AG10803 (cell line): ENCODE data around the gene PCDHGA6.
A peak's percentile ranks its signal among the peaks of the same experiment; 100 is the strongest.
"Not testable (repeated sequence)": the region's sequence is repeated elsewhere in the genome, so short reads cannot be mapped to it uniquely, and the experiment has no call there.

Experiments
- DNase-seq: peaks from one replicate; pipeline ENCODE4 v3.0.0; 2010; ENCODE audit warnings: low read depth
- H3K4me3 ChIP-seq: 2 replicates; pipeline ENCODE4 v1.5.1; 2011; ENCODE audit warnings: mild to moderate bottlenecking, low read length, control low read depth
- TF ChIP-seq, protein P1 (sequence below): conservative IDR thresholded peaks from 2 replicates; pipeline ENCODE4 v1.5.1; 2011; ENCODE audit warnings: mild to moderate bottlenecking, low read length, control low read depth, inconsistent platforms

Gene PCDHGA6

DNA sequence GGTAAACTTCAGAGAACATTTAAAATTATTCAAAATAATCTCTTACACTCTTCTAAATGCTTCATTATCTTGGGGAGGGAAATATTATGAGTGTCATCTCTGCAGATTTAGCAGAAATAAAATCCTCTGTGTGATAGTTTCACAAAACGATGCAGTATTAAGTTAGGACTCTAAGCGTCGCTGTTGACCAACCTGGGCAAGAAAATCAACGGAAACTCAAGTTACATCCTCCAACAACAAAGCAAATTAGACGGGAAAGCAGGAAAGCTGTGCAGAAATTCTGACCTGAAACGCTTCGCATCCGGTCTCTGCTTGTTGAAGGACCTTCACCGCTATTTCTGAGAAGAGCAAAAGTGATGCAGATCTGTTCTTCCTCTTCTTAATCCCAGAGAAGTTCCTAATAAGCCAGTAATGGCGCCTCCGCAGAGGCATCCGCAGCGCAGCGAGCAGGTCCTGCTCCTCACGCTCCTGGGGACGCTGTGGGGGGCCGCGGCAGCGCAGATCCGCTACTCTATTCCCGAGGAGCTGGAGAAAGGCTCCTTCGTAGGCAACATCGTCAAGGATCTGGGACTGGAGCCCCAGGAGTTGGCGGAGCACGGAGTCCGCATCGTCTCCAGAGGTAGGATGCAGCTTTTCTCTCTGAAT is at the start of gene PCDHGA6:
TSS of gene PCDHGA6 (plus strand) at position 219 of the 645 bp plus-strand sequence. CDS start at position 412, 193 bp downstream.
- TF ChIP-seq, protein P1, sequence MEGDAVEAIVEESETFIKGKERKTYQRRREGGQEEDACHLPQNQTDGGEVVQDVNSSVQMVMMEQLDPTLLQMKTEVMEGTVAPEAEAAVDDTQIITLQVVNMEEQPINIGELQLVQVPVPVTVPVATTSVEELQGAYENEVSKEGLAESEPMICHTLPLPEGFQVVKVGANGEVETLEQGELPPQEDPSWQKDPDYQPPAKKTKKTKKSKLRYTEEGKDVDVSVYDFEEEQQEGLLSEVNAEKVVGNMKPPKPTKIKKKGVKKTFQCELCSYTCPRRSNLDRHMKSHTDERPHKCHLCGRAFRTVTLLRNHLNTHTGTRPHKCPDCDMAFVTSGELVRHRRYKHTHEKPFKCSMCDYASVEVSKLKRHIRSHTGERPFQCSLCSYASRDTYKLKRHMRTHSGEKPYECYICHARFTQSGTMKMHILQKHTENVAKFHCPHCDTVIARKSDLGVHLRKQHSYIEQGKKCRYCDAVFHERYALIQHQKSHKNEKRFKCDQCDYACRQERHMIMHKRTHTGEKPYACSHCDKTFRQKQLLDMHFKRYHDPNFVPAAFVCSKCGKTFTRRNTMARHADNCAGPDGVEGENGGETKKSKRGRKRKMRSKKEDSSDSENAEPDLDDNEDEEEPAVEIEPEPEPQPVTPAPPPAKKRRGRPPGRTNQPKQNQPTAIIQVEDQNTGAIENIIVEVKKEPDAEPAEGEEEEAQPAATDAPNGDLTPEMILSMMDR, result peak; percentile 69
- DNase-seq, result peak; percentile 38
- peak within 1 kb of the TSS; percentile 56 for H3K4me3 ChIP-seq

DNA sequence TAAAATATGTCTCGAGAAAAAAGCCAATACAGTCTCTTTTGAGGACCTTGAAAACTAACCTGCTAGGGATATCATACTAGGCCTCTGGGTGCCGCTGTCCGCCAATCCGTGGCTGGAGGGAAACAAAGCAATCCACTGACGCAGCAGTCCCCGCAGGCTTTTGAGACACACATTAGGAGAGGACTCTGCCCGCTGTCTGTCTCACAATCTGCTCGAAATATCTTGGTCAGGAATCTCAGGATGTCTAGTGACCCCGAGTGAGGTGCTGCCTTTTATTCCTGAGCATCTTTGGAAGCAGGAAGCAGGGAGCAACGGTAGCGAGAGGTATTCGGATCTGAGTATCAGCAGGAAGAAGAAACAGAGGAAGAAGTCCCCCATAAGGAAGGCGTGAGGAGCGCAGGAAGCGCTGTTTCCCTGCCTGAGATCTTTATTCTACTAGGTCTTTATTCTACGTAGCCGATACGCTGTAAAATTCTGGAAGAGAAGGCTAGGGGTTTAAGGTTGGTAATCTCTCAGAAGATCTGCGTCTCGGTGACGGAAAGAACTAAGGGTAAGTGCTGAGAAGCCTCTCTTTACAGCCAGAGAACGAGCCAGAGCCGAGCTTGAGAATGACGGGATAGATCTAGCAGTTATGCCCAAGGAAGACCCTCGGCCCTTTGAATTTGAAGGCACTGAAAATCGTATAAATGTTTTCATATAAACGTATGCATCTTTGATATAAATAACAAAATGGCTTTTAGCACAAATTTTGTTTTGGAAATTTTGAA is 47.4 kb upstream of the PCDHGA6 start:
- peak overlapping the region; percentile 71 for H3K4me3 ChIP-seq
- DNase-seq, result peak; percentile 73
- TF ChIP-seq, protein P1, result peak; percentile 87

DNA sequence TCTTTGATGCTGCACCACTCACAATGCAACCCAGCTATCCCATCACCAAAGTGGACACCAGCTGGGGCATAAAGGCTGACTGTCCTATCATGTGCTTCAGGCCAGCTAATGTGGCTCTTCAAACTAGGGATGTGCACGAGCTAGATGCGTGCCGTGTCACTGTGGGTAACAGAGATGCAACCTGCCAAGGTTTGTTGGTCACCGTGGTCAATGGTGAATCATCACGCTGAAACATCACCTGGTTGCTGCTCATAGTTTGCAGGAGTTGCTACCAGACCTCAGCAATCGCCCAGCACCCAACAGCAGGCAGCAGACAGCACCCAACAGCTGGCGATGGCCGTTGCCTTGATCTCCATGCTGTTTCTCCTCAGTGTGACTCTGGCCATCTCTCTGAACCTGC is 45.5 kb upstream of the PCDHGA6 start:
- H3K4me3 ChIP-seq, result no peak overlapping the region
- TF ChIP-seq, protein P1, result no peak
- no peak for DNase-seq

DNA sequence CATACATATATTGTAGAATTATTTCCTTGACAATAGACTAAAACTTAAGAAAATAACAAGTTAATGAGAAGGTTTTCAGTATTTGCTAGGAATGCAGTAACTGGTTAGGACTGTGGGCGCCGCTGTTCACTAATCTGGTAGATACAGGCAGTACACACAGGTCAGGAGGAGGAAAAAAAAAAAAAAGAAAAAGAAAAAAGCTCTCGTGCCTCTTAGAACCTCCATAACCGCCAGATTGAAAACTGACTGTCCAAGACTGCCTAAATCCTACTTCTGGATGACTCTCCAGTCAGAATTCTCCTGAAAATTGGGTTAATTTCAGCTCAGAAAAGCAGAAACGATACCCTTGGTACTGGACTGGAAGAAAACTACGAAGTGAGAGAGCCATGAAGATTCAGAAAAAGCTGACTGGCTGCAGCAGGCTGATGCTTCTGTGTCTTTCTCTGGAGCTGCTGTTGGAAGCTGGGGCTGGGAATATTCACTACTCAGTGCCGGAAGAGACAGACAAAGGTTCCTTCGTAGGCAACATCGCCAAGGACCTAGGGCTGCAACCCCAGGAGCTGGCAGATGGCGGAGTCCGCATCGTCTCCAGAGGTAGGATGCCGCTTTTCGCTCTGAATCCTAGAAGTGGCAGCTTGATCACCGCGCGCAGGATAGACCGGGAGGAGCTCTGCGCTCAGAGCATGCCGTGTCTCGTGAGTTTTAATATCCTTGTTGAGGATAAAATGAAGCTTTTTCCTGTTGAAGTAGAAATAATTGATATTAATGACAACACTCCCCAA is 43.2 kb upstream of the PCDHGA6 start, which contains the start of gene PCDHGA1:
TSS of gene PCDHGA1 (plus strand) at position 216 of the 782 bp plus-strand sequence.
- TF ChIP-seq, protein P1, result peak; percentile 72
- peak within 1 kb of the TSS; percentile 62 for H3K4me3 ChIP-seq
- DNase-seq, result peak; percentile 70

DNA sequence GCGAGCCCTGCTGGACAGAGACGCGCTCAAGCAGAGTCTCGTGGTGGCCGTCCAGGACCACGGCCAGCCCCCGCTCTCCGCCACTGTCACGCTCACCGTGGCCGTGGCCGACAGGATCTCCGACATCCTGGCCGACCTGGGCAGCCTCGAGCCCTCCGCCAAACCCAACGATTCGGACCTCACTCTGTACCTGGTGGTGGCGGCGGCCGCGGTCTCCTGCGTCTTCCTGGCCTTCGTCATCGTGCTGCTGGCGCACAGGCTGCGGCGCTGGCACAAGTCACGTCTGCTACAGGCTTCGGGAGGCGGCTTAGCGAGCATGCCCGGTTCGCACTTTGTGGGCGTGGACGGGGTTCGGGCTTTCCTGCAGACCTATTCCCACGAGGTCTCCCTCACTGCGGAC is 41.1 kb upstream of the PCDHGA6 start:
- not testable (repeated sequence) for DNase-seq, H3K4me3 ChIP-seq

DNA sequence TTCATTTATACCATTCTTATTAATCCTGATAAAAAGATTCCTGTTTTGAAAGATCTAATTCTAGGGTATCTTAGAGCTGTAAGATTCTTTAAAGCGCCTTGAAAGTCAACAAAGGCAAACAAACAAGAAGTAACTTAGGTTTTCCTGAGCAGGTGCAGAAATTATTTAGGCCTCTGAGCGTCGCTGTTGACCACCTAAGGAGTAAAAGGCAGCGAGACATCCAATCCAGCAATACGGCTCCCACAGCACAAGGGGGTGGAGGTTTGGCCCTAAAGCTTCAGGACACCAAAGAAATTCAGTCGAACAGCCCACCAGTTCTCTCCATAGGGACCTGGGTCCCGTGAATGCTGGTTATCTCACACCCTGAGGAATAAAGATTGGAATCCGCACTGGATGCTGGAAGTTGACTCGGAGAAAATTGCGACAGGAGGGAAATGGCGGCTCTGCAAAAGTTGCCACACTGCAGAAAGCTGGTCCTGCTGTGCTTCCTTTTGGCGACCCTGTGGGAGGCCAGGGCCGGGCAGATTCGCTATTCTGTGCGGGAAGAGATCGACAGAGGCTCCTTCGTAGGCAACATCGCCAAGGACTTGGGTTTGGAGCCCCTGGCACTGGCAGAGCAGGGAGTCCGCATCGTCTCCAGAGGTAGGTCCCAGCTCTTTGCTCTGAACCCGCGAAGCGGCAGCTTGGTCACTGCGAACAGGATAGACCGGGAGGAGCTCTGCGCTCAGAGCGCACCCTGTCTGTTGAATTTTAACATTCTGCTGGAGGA is 35.0 kb upstream of the PCDHGA6 start, which contains the start of gene PCDHGA2:
TSS of gene PCDHGA2 (plus strand) at position 223 of the 769 bp plus-strand sequence.
- peak within 1 kb of the TSS; percentile 47 for H3K4me3 ChIP-seq
- peak; percentile 64 for DNase-seq
- TF ChIP-seq, protein P1, result peak; percentile 66

DNA sequence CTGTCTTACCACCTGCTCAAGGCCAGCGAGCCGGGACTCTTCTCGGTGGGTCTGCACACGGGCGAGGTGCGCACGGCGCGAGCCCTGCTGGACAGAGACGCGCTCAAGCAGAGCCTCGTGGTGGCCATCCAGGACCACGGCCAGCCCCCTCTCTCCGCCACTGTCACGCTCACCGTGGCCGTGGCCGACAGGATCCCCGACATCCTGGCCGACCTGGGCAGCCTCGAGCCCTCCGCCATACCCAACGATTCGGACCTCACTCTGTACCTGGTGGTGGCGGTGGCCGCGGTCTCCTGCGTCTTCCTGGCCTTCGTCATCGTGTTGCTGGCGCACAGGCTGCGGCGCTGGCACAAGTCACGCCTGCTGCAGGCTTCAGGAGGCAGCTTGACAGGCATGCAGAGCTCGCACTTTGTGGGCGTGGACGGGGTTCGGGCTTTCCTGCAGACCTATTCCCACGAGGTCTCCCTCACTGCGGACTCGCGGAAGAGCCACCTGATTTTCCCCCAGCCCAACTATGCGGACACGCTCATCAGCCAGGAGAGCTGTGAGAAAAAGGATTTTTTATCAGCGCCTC is 32.8 kb upstream of the PCDHGA6 start:
- H3K4me3 ChIP-seq, DNase-seq: not testable (repeated sequence)
